Esophagus muscularis mucosa (tissue), 4 donors: ENCODE results near the gene GBGT1. TPM values are rescaled to one million over a fixed set of nuclear protein-coding genes. Genes with fewer than 3 reads are reported as not detected.

Experiments used
- DNase-seq: peaks from one replicate; pipeline ENCODE4 v3.0.0-alpha.2; 2017; ENCODE audit errors: extremely low spot score
- H3K27ac ChIP-seq, 4 donors: fragments of 200-600 bp; sonication (generic); replicated peaks in 1 of 4; 1 replicate in 3 of 4; 2 replicates in 1 of 4; pipeline ENCODE4 v1.5.1; 2016 to 2019; ENCODE audit warnings: mild to moderate bottlenecking in 1 of 4
- H3K27me3 ChIP-seq, 4 donors: fragments of 200-600 bp; sonication (generic); one replicate each; pipeline versions ENCODE4 v1.5.1 to v1.6.0; 2016 to 2019
- H3K36me3 ChIP-seq, 4 donors: fragments of 200-600 bp; sonication (generic); one replicate each; pipeline ENCODE4 v1.5.1; 2016 to 2019
- H3K4me1 ChIP-seq, 4 donors: fragments of 200-600 bp; sonication (generic); one replicate each; pipeline ENCODE4 v1.5.1; 2016 to 2019
- H3K4me3 ChIP-seq, 4 donors: fragments of 200-600 bp; sonication (generic); 1 replicate in 2 of 4; 2 replicates in 2 of 4; pipeline ENCODE4 v1.5.1; 2016 to 2019; ENCODE audit warnings: mild to moderate bottlenecking in 4 of 4, moderate library complexity in 1 of 4
- H3K9me3 ChIP-seq, 4 donors: fragments of 200-600 bp; sonication (generic); 1 replicate in 3 of 4; 2 replicates in 1 of 4; pipeline ENCODE4 v1.5.1; 2016 to 2019
- EP300 ChIP-seq: sonication (generic); formaldehyde crosslinking; IDR thresholded peaks from one replicate; pipeline ENCODE4 v1.6.1; 2017; ENCODE audit warnings: antibody characterized with exemption
- POLR2A ChIP-seq: fragments of 450-650 bp; IDR thresholded peaks from one replicate; pipeline ENCODE4 v1.6.1; 2017; ENCODE audit warnings: antibody characterized with exemption, moderate library complexity, mild to moderate bottlenecking, low read depth
- POLR2AphosphoS5 ChIP-seq, 2 donors: sonication (generic); formaldehyde crosslinking; IDR thresholded peaks; one replicate each; pipeline ENCODE4 v1.6.1; 2017; ENCODE audit warnings: antibody characterized with exemption in 2 of 2
- WGBS: methylation state at CpG from one replicate; pipeline ENCODE4 v1.1.5; 2018; 5-methylcytosine and 5-hydroxymethylcytosine counted together
- intact Hi-C: fragments of 100-400 bp; cut with DNase I; formaldehyde crosslinking; loops from one replicate; pipeline ENCODE4 v1.15.1; 2023
- total RNA-seq, 4 donors: library from RNA; depleted of rRNA; stranded (reverse); fragments of >200 nt; gene quantifications; one replicate each; pipeline versions ENCODE4 v1.1.0 to v1.2.1, GENCODE V29; 2016
- TF ChIP-seq, protein P1 (sequence below), 3 experiments: fragments of 200-600 bp in 2 of 3; fragments of 450-650 bp in 1 of 3; sonication (generic) in 2 of 3; IDR thresholded peaks; one replicate each; pipeline ENCODE4 v1.5.1; 2017 to 2019; ENCODE audit warnings: antibody characterized with exemption in 3 of 3, mild to moderate bottlenecking in 2 of 3, moderate library complexity in 1 of 3

Gene GBGT1
- total RNA-seq, 4 donors from 2014 or later: 15.9 to 19.1 (median 17.5) TPM

- Histone ChIP-seq H3K4me1 (peaks cover 0 to 10% (median 6%) of the 10 kb centered on the region in 4 donors), H3K27ac (no peak overlapping the region), H3K36me3 (no peaks in the 10 kb centered on the region), H3K4me3 (no peak overlapping the region), H3K27me3 (peaks cover 0 to 60% (median 0%) of the 10 kb centered on the region in 4 donors), H3K9me3 (peaks cover 0 to under 1% (median 0%) of the 10 kb centered on the region in 4 donors)
- DNase-seq: no peak
- 86% methylated on average over 8 of the region's 8 CpGs for WGBS
- TF ChIP-seq, protein P1, sequence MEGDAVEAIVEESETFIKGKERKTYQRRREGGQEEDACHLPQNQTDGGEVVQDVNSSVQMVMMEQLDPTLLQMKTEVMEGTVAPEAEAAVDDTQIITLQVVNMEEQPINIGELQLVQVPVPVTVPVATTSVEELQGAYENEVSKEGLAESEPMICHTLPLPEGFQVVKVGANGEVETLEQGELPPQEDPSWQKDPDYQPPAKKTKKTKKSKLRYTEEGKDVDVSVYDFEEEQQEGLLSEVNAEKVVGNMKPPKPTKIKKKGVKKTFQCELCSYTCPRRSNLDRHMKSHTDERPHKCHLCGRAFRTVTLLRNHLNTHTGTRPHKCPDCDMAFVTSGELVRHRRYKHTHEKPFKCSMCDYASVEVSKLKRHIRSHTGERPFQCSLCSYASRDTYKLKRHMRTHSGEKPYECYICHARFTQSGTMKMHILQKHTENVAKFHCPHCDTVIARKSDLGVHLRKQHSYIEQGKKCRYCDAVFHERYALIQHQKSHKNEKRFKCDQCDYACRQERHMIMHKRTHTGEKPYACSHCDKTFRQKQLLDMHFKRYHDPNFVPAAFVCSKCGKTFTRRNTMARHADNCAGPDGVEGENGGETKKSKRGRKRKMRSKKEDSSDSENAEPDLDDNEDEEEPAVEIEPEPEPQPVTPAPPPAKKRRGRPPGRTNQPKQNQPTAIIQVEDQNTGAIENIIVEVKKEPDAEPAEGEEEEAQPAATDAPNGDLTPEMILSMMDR (IDR thresholded peaks at IDR 0.05): no peak
- TF ChIP-seq POLR2AphosphoS5 (IDR thresholded peaks at IDR 0.05) (no peak), EP300 (no peak), POLR2A (no peak)
- intact Hi-C loops: loop anchor here (5.0 kb wide), 1 partner anchor 142 kb away; no protein-coding TSS in a partner anchor
Observed at GRCh38 chr9:133189826-133190225, 26.1 kb upstream of the GBGT1 start.

DNA sequence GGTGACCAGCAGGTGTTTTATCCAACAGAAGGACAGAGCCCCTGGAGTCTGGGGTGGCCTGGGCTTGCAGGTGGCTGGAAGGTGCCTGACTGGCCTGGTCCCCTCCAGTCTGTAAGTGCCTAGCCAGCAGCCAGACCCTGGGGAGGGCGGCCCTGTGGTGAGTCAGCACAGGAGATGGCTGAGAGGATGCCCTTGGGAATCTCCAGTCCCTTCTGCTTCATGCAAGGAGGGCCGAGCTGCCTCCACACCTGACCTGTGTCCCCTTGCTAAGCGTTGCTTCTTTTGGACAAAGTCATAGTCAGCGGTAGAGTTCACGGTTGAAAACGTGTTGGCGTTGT, 25.1 kb upstream of the GBGT1 start:
- no peak overlapping the region for H3K4me3 ChIP-seq
- TF ChIP-seq EP300 (no peak), POLR2AphosphoS5 (IDR thresholded peaks at IDR 0.05) (no peak), POLR2A (no peak)
- TF ChIP-seq, protein P1 (IDR thresholded peaks at IDR 0.05): no peak
- intact Hi-C loops: loop anchor here (5.0 kb wide), 1 partner anchor 143 kb away; no protein-coding TSS in a partner anchor
- DNase-seq: no peak
- WGBS: 87% methylated on average over 5 of the region's 7 CpGs
- H3K27ac ChIP-seq: no peak overlapping the region
- peaks cover 0 to 12% (median 7%) of the 10 kb centered on the region in 4 donors for H3K4me1 ChIP-seq
- no peaks in the 10 kb centered on the region for H3K36me3 ChIP-seq
- no peaks in the 10 kb centered on the region for H3K9me3 ChIP-seq
- peaks cover 0 to 58% (median 0%) of the 10 kb centered on the region in 4 donors for H3K27me3 ChIP-seq

GRCh38 chr9:133188006-133188842, 24.5 kb upstream of the GBGT1 start:
- no peak overlapping the region for H3K4me3 ChIP-seq
- TF ChIP-seq, protein P1 (IDR thresholded peaks at IDR 0.05): no peak
- TF ChIP-seq POLR2A (no peak), EP300 (no peak), POLR2AphosphoS5 (IDR thresholded peaks at IDR 0.05) (no peak)
- H3K9me3 ChIP-seq: no peaks in the 10 kb centered on the region
- H3K36me3 ChIP-seq: no peaks in the 10 kb centered on the region
- H3K27ac ChIP-seq: no peak overlapping the region
- 61% methylated on average over 17 of the region's 21 CpGs for WGBS
- peaks cover 0 to 60% (median 0%) of the 10 kb centered on the region in 4 donors for H3K27me3 ChIP-seq
- peaks cover 0 to 12% (median 7%) of the 10 kb centered on the region in 4 donors for H3K4me1 ChIP-seq
- intact Hi-C loops: loop anchor here (5.0 kb wide), 1 partner anchor 144 kb away; no protein-coding TSS in a partner anchor
- no peak for DNase-seq

DNA sequence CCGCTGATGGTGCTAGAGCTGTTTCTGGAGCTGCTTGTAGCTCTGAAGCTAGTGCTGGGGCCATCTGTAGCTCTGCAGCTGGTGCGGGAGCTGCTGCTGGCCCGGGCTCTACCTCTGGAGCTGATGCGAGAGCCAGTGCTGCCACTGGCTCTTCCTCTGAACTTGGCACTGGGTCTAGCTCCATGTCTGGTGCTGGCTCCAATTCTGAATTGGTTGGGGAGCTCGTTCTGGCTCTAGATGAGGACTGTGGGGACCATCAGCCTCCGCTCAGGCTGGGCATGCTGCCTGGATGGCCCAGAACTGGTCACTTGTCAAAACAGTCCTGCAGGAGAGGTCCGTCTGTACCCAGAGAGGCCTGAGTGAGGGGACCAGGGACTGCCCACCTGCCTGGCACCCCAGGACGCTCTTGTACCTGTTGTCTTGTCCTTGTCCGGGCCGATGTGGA, 23.9 kb upstream of the GBGT1 start:
- TF ChIP-seq, protein P1 (IDR thresholded peaks at IDR 0.05): no peak
- TF ChIP-seq EP300 (no peak), POLR2A (no peak), POLR2AphosphoS5 (IDR thresholded peaks at IDR 0.05) (no peak)
- intact Hi-C loops: loop anchor here (2.0 to 5.0 kb wide), 2 partner anchors 145 to 299 kb away; no protein-coding TSS in a partner anchor
- no peaks in the 10 kb centered on the region for H3K36me3 ChIP-seq
- WGBS: 90% methylated on average over 4 of the region's 10 CpGs
- no peak overlapping the region for H3K27ac ChIP-seq
- no peaks in the 10 kb centered on the region for H3K9me3 ChIP-seq
- no peak for DNase-seq
- H3K4me3 ChIP-seq: no peak overlapping the region
- H3K4me1 ChIP-seq: peaks cover 0 to 12% (median 7%) of the 10 kb centered on the region in 4 donors
- H3K27me3 ChIP-seq: peaks cover 0 to 65% (median under 1%) of the 10 kb centered on the region in 4 donors
